Measurements from ENCODE around the gene SIGLEC12.
A peak's percentile ranks its signal among the peaks of the same experiment; 100 is the strongest.
"Not testable (repeated sequence)": the region's sequence is repeated elsewhere in the genome, so short reads cannot be mapped to it uniquely, and the experiment has no call there.

SIGLEC12 gene

DNA sequence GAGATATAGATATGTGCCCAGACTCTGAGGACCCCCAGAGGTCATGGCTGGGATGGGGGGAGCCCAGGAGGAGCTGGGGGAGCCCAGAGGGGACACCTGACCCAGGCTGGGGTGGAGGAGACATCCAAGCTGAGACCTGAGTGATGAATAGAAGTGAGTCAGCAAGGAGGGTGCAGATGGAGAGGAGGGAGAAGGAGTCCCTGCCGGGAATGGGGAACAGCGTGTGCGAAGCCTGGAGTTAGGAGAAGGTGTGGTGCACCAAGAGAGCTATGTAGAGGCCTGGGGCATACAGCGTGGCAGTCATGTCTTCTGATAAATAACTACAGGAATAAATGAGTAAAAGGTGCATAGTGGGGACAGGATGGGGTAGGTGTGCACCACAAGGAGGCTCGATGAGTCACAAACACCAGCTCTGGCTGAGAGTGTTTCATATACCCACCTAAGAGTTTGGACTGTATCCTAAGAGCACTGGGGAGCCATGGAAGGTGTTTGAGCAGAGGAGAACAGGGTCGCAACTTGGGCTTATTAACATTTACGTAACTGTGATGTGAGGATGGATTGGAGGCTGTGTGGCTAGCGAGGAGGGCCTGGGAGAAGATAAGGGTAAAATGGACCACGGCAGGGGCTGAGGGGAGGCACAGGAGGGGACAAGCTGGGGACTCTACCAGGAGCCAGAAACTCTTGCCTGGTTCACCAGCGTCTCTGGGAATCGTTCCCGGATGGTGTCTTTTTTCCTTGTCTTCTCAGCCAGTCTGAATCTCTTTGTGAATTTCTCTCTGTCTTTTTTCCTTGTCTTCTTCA is 21.9 kb downstream of the SIGLEC12 start:
- FAIRE-seq: no peak

DNA sequence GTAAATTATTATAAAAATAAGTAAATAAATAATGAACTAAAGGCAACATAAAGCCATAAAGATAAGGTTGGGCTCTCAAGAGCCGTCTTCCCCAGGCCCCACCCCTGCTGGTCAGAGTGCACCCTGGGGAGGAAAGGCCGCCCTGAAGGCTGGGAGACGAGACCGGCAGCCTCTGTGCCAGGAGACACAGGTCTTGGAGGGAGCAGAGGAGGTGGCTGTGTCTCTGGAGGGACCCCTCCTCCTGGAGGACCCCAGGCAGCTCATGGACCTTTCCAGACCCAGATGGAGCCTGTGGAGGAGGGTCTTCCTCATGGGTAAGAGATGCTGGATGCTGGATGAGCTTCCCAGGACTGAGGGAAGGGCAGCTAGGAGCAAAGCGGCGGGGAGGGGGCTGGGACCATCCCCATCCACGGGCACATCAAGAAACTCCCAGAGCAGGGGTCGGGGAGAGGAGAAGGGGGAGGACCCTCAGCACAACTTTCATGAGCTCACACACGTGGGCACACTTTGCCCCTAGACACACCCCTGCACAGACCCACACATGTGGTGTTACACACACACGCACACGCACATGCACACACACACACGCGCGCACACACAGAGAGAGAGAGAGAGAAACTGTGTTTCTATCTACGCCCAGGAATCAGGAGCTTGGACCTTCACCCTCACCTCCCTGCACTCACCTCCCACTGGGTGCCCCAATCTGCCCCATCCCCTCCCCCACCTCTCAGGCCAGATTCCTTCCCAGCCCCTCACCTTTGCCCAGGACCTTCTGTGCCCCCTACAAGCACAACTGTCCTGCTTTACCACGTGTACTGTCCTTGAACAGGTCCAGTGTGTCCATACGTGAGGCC is 23.0 kb downstream of the SIGLEC12 start, which contains the start of gene CEACAM18:
CEACAM18 (plus strand) TSS at position 159 of the 854 bp plus-strand sequence.
- no peak for FAIRE-seq

DNA sequence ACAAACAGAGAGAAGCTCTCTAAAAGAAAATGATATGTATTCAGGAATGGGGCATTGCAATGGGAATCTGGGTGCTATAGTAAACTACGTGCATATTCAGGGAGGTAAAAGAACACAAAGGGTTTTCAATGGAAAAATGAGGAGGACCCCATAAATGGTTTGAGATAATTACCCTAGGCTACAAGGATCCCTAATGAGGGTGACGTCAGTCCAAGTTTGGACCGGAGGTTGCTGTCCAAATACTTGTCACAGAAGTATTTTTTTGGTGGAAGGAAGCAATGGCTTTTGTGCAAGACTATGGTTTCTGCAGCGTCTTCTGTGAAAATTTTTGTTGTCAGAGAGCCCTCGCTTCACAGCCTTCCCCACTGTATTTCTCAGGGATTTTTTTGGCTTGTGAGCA is 24.3 kb downstream of the SIGLEC12 start:
- FAIRE-seq: no peak

DNA sequence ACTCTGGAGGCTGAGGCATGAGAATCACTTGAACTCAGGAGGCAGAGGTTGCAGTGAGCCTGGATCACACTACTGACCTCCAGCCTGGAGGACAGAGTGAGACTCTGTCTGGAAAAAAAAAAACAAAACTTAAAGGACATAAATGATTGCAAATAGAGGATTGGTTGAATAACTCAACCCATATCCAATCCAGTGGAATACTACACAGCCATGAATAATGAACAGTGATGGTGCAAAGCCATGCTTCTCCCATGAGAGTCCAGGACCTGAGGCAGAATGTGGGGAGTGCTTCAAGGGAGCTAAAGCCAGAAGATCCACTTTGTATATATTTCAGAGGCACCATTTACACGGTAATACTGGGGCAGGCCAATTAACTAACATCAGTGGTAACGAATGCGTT is 25.4 kb downstream of the SIGLEC12 start:
- FAIRE-seq: no peak

DNA sequence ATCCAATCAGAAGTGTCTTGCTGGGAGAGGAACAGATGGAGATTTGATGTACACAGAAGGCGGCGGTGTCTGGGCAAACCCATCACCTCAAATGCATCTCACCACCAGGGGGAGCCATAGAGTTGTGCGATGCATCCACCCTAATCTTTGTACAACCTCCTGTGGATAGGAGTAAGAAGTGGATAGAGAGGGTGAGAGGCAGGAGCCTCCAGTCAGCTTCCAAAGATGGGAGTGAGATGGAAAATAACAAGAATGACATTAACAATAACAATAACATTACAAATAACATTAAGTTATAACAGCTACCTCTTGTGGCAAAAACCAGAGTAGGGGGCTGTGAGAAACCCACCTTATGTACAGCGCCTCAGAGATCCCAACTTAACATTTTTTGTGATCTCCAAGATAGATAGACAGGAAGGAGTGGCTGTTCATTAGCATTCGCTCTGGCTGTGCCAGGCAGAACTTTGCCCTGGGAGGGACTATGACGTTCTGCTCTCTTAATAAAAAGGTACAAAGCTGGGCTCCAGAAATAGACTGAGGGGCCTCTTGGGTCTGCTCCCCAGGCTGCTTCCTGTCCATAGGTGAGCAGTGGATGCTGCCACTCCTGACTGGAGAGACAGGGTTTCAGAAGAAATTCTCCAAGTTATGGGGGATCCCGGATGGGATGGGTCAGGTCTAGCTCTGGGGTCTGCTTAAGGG is 28.4 kb downstream of the SIGLEC12 start:
- FAIRE-seq: peak; percentile 7

DNA sequence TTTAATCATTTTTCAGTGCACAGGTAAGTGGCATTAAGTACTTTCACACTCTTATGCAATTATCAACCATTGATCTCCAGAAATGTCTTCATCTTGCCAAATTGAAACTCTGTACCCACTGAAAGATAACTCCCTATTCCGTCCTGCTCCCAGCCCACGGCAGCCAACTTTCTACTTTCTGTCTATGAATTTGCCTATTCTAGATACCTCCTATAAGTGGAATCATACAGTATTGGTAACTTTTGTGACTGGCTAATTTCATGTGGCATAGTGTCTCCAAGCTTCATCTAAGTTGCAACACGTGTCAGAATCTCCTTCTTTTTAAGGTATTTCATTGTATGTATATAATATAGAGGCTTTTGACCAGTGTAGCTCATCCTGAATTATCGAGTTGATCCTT is 29.0 kb downstream of the SIGLEC12 start:
- no peak for FAIRE-seq

DNA sequence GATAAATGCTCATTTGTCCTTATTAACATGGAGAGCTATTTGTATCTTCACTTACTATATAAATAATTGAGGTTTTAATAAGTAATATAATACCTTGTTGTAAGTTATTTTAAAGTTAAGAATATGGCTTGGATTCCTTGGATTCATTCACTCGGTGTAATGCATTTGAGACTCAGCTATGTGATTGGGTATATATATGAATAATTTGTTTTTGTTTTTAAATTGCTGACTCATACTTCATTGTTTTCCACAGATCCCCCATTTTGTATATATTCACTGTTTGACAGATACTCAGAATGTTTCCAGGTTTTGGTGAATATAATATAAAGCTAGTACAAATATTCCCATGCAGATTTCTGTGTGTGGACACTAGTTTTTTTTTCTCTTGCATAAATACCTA is 30.1 kb downstream of the SIGLEC12 start:
- no peak for FAIRE-seq

DNA sequence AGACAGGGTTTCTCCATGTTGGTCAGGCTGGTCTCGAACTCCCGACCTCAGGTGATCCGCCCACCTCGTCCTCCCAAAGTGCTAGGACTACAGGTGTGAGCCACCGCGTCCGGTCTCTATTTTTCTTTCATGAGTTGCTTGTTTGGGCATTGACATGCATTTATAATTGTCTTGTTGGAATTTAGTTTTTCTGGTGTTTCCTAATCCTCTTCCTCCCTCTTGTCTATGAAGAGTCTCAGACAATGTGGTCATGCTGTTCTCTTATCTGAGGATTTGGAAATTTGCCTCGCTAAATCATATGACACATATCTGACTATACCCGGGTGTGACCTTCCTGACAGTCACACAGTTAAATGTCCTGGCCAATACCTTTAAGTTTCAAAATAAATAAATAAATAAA is 30.6 kb downstream of the SIGLEC12 start:
- FAIRE-seq: no peak

DNA sequence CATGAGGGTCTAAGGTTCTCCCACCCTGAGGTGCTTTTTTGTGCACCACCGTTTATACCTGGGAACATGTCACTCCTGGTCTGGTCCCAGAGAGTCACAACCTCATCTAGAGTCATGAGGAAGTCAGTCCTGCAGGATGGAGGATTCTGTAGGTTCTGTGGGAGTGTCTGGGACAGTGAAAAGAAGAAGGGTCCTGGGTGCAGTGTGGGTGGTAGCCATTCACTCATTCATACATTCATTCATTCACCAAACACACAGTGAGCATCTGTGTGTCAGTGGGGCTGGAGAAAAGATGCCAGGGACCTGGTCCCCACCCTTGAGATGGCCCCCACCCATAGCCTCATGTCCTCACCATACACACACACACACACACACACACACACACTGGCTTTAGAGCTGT is 32.0 kb downstream of the SIGLEC12 start:
- no peak for FAIRE-seq

DNA sequence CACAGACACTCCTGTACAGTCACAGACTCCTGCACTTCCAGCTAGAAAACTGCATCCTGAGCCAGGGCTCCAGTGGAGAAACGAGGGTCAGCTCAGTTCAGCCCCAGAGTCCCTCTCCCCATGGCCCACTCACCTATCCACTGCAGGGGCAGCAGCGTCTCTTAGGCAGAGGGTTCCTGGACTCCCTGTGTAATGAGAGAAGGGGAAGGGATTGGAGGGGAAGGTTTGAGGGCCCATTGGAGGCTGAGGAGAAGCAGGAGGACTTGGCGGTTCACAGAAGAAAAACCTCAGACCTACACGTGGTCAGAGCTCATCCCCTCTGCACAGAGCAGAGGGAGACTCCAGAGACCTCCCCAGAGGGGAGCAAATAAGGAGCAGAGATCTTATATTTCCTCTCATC is 32.4 kb downstream of the SIGLEC12 start:
- no peak for FAIRE-seq

DNA sequence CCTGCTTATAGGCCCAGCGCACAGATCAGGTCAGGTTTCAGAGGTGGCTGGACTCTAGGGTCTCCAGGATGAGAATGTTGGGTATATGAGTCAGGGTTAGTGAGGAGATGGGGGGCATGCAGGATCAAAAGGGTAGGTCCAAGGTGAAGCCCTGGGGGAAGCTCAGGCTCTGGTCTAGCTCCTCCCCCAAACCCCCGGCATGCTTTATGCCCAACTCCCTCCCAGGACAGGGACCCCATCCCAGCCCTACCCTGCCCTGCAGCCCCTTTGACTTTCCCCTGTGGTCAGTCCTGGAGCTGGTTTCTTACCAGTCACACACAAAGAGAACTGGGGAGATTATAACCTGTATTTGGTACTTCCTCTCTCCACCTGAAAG is 33.1 kb downstream of the SIGLEC12 start:
- FAIRE-seq: no peak

DNA sequence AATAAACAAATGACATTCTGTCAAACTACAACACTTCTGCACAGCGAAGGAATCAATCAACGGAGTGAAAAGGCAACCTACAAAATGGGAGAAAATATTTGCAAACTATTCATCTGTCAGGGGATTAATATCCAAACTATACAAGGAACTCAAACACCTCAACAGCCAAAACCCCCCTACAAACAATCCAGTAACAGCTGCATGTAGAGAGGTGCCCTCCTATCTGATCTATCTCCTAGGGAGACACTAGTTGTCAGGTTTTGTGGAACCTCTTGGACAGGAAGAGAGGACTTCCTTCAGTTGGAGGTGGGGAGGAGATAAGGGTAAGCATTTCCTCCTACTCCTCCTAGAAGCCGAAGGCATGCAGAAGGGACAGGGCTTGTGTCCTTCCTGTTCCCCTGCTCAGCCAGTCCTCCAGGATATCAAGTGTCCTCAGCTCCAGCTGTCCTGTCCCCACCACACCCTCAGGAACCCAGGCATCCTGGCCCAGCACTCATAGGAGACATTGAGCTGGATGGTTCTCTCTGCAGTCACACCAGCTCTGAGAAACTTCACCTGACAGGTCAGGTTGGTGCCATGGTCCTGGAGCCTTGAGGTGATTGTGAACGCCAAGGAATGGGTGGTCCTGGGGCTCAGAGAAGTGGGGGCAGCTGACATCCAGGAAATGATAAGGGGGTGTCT is 33.6 kb downstream of the SIGLEC12 start:
- no peak for FAIRE-seq

DNA sequence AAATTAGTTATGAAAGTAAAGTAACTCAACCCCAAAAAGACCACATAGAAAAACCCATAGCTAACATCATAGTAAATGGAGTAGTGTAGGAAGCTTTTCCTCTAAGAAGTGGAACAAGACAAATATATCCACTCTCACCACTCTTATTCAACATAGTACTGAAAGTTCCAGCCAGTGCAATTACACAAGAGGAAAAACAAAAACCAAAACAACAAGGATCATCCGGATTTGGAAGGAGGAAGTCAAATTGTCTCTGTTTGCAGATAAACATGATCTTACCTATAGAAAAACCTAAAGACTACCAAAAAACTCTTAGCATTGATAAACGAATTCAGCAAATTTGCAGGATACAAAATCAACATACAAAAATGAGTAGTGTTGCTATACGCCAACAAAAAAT is 34.9 kb downstream of the SIGLEC12 start:
- no peak for FAIRE-seq

DNA sequence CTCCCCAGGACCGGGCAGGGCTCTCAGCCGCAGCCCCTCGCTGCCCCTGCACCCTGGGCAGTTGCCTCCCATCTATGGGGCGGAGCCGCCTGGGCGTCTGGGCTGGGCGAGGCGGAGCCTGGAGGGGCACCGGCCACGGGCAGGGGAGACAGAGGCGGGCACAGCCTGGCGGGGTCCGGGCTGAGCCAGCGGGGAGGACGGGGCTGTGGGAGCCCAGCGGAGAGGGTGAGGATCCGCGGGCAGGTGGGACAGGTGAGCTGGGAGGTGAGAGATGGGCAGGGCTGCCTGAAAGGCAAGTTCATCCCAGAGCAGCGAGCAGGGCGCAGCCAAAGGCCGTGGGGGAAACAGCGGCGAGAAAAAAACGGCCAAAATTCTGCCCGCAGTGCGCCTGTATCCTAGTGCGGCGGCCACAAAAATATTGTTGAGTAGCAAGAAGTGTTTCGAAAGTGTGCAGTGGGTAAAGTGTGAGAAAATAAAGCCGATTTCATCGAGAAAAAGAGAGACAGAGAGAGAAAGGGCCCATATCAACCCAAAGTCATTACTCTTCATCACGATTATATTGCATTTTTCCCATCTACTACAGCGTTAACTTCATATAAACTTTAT is 37.5 kb downstream of the SIGLEC12 start:
- not testable (repeated sequence) for FAIRE-seq

DNA sequence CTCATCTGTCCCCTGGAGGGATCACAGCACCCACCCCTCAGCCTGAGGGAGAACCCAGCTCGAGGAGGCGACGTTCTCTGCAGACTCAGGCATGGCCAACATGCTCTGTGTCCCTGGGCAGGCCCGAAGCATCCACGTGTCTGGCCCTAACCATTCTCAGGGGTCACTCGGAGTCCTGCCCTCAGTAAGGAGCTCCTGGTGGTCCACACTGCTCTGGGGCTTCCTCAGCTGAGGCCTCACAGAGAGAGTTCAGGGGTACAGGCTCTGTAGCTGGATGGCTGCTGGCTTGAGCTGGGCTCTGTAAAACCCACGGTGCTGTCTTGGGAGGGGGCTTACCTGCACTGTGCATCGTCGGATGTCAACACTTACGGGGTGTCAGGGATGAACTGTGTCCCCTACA is 38.9 kb downstream of the SIGLEC12 start:
- no peak for FAIRE-seq

DNA sequence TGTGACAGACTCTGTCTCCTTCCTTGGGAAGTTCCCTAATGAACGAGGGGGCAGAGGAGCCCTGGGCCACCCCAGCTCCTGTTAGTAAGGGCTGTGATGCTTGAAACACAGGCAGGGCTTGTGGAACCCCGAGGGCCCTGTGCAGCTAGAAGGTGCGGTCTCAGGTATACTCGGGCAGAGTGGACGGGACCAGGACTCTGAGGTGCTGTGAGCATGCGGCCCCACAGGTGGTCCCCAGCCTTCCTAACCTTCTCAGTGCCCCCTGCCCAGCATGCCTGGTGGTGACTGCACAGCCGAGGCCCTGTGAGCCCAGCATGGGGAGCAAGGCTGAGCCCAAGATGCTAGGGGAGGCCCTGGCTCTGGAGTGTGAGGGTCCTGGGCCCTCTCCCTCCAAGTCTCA is 39.3 kb downstream of the SIGLEC12 start:
- no peak for FAIRE-seq

DNA sequence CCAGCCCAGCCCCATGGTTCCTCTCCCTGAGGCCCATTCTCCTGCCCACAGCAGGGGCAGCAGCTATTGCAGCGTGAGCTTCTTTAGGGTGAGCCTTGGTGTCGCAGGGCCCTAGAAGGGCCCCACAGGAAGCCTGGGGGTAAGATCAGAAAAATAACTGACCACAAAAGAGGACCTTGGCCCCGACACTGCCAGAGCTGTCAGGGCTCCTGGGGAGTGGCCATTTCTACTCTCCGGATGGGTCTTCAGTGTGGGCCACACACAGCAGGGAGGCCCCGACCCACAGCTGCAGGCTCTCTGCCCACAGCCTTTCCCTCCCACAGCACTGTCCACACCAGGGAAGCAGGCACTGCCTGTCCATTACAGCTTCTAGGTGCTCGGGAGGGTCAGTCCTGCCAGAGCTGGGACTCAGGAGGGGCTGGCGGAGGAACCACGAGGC is 39.9 kb downstream of the SIGLEC12 start:
- no peak for FAIRE-seq

DNA sequence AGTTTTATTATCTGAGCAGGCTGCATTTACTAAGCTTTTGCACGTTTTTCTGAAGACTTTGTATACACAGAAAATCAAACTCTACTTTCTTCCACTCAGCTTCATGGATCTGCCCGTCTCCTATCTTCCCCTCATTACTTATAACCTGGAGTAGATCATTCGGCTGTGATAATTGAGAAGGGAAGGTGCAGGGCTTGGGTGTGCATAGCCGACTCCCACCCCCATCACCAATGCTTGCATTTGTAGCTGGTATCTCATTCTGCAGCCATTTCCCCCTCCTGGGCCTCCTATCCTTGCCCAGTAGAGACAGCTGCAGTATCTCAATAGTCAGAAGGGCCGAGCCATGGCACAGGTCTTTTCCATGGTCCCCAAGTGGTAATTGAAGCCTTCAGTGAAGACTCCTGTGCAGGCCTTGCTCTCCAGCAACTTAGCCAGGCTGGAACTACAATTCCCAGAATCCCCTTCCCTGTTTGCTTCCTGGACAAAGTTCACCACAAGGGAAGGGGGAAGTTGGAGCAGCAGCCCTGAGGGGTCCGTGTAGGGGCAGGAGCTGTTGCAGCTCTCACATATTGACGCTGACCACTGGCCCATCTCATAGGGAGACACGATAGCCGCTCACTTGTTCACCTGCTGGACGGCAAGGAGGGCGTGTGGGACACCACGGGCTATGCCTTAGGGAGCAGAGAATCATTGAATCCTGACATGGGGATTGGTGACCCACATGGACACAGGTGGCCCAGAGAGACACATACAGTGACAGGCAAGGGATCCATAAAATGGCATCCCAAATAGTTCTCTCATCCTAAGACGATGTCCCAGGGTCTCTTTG is 41.2 kb downstream of the SIGLEC12 start:
- FAIRE-seq: no peak

DNA sequence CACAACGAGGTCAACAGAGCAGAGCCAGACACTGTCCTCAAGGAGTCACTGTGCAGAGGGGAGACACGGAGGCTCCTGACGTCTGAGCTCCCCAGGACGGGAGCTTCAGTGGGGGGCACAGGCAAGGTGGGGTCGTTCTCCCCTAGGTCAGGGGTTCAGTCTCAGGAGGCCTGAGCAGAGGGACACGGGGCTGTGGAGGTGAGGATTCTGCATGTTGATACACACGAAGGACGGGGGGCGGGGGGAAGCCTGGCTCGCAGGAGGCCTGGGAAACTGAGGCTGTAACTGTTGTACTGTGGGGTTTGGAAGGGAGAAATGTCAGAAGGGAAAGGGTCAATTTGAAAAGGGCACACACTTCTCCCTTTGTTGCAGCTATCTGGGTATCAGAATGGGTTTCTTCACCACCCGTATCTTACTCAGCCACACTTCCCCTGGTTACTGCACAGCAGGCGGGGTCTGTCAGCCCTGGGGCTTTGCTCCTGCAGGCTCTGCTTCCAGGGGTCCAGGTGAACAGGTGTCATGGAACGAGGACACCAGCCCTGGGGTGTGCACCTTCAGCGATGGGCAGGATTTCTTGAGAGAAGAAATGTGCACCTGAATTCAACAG is 42.6 kb downstream of the SIGLEC12 start:
- FAIRE-seq: no peak

DNA sequence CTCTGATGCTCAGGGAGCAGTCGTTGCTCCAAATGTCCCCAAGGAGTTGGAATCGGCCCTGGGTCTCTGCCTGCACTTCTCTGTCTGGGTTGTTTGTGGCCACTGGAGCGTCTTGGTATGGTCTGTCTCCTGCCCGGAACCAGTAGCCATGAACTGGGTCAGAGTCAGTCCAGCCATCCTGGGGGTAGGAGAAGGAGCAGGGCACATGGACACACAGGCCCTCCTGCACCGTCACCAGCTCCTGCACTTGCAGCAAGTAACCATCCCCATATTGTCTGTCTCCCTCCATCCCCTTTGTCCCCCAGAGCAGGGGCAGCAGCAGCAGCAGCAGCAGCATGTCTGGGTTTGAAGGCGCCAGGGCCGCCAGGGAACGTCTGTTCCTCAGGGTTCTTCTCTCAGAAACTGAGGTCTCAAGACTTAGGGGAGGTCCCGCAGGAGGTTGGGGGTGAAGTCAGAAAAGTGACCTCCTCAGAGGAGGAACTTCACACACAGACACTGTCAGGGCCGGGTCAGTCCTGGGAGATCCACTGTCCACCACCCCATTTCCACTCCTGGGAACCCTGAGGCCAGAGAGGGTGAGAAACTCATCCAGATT is 43.5 kb downstream of the SIGLEC12 start, which contains the start of gene SIGLEC8:
SIGLEC8 (minus strand) TSS at position 404 of the 595 bp plus-strand sequence; CDS start at position 337, 67 bp downstream.
- FAIRE-seq: no peak
